ENCODE data around the gene ROPN1B. TPM values are rescaled to one million over a fixed set of nuclear protein-coding genes. Genes with fewer than 3 reads are reported as not detected.
"Not testable (repeated sequence)": the region's sequence is repeated elsewhere in the genome, so short reads cannot be mapped to it uniquely, and the experiment has no call there.

Gene ROPN1B
- total RNA-seq, 2 experiments from 2014 or later: not detected

GRCh38 chr3:125960456-125961288, 8.3 kb upstream of the ROPN1B start:
- no peak for ATAC-seq
- Mint-ChIP-seq H3K4me3 (no peak overlapping the region), H3K9me3 (no peaks in the 10 kb centered on the region), H3K4me1 (ENCODE audit: low read depth) (no peaks in the 10 kb centered on the region), H3K36me3 (ENCODE audit: low read depth) (no peaks in the 10 kb centered on the region), H3K27me3 (peaks cover 17% of the 10 kb centered on the region), H3K27ac (no peak overlapping the region)
- TF ChIP-seq CTCF (IDR thresholded peaks at IDR 0.05): no peak
- no peak for DNase-seq
- ChIA-PET POLR2A (no interaction called here), CTCF (no interaction called here)
- intact Hi-C loops (cut with micrococcal nuclease): no loop called here

- H3K4me1 Mint-ChIP-seq (ENCODE audit: low read depth): no peaks in the 10 kb centered on the region
- no peaks in the 10 kb centered on the region for H3K9me3 Mint-ChIP-seq
- ChIA-PET POLR2A (no interaction called here), CTCF (no interaction called here)
- TF ChIP-seq CTCF (IDR thresholded peaks at IDR 0.05): no peak
- peaks cover 14% of the 10 kb centered on the region for H3K27me3 Mint-ChIP-seq
- DNase-seq (no peak), ATAC-seq (no peak)
- no peak overlapping the region for H3K4me3 Mint-ChIP-seq
- intact Hi-C loops (cut with micrococcal nuclease): no loop called here
- no peak overlapping the region for H3K27ac Mint-ChIP-seq
- H3K36me3 Mint-ChIP-seq (ENCODE audit: low read depth): no peaks in the 10 kb centered on the region
Observed at GRCh38 chr3:125961289-125961589, 7.7 kb upstream of the ROPN1B start.

GRCh38 chr3:125963834-125964233, 5.1 kb upstream of the ROPN1B start:
- ATAC-seq; H3K27me3 Mint-ChIP-seq; POLR2A ChIA-PET; CTCF ChIA-PET; H3K9me3 Mint-ChIP-seq; H3K36me3 Mint-ChIP-seq (ENCODE audit: low read depth); H3K4me3 Mint-ChIP-seq; H3K4me1 Mint-ChIP-seq (ENCODE audit: low read depth); H3K27ac Mint-ChIP-seq; DNase-seq; intact Hi-C loops (cut with micrococcal nuclease): not testable (repeated sequence)

GRCh38 chr3:125965505-125965904, 3.5 kb upstream of the ROPN1B start:
- ATAC-seq: no peak
- Mint-ChIP-seq H3K4me3 (no peak overlapping the region), H3K4me1 (ENCODE audit: low read depth) (no peaks in the 10 kb centered on the region), H3K27ac (no peak overlapping the region), H3K36me3 (ENCODE audit: low read depth) (no peaks in the 10 kb centered on the region), H3K9me3 (no peaks in the 10 kb centered on the region), H3K27me3 (peaks cover 8% of the 10 kb centered on the region)
- TF ChIP-seq CTCF (IDR thresholded peaks at IDR 0.05): no peak
- ChIA-PET CTCF (no interaction called here), POLR2A (no interaction called here)
- DNase-seq: no peak
- intact Hi-C loops (cut with micrococcal nuclease): no loop called here

- H3K27ac Mint-ChIP-seq: no peak overlapping the region
- ATAC-seq (no peak), DNase-seq (no peak)
- H3K4me1 Mint-ChIP-seq (ENCODE audit: low read depth): peaks cover 2% of the 10 kb centered on the region
- H3K36me3 Mint-ChIP-seq (ENCODE audit: low read depth): no peaks in the 10 kb centered on the region
- H3K9me3 Mint-ChIP-seq: no peaks in the 10 kb centered on the region
- H3K27me3 Mint-ChIP-seq: peaks cover 16% of the 10 kb centered on the region
- no peak for TF ChIP-seq CTCF (IDR thresholded peaks at IDR 0.05)
- intact Hi-C loops (cut with micrococcal nuclease): no loop called here
- H3K4me3 Mint-ChIP-seq: no peak overlapping the region
- ChIA-PET POLR2A (no interaction called here), CTCF (no interaction called here)
Observed at GRCh38 chr3:125967156-125967555, 1.8 kb upstream of the ROPN1B start.

GRCh38 chr3:125968121-125968520, 857 bp upstream of the ROPN1B start:
- POLR2A ChIA-PET; CTCF ChIA-PET; H3K4me1 Mint-ChIP-seq (ENCODE audit: low read depth); ATAC-seq; H3K4me3 Mint-ChIP-seq; H3K36me3 Mint-ChIP-seq (ENCODE audit: low read depth); intact Hi-C loops (cut with micrococcal nuclease); DNase-seq; H3K27ac Mint-ChIP-seq; H3K9me3 Mint-ChIP-seq: not testable (repeated sequence)
- peaks cover 18% of the 10 kb centered on the region for H3K27me3 Mint-ChIP-seq
